ENCODE measurements around the gene BTRC. TPM values are rescaled to one million over a fixed set of nuclear protein-coding genes. Genes with fewer than 3 reads are reported as not detected.

The BTRC gene
- total RNA-seq, 1 experiment from 2014 or later: 19.4 TPM

- H3K4me1 Mint-ChIP-seq (ENCODE audit: insufficient read depth, unreplicated experiment): no peaks in the 10 kb centered on the region
- H3K4me3 Mint-ChIP-seq (ENCODE audit: unreplicated experiment): no peak overlapping the region
- TF ChIP-seq CTCF (IDR thresholded peaks at IDR 0.05; ENCODE audit: unreplicated experiment): no peak
- no peak for DNase-seq (ENCODE audit: unreplicated experiment)
- no peak overlapping the region for H3K27ac Mint-ChIP-seq (ENCODE audit: low read depth, unreplicated experiment)
- no TSS peak for BruUV-seq (replicated peaks)
- no peaks in the 10 kb centered on the region for H3K9me3 Mint-ChIP-seq (ENCODE audit: unreplicated experiment)
- CTCF ChIA-PET: interaction anchor here (0.6 kb wide), 1 partner anchor 289 kb away, joined by 3 read pairs; no protein-coding TSS in a partner anchor
- H3K36me3 Mint-ChIP-seq (ENCODE audit: insufficient read depth, unreplicated experiment): peaks cover 33% of the 10 kb centered on the region
- H3K27me3 Mint-ChIP-seq (ENCODE audit: insufficient read depth, unreplicated experiment): no peaks in the 10 kb centered on the region
- POLR2A ChIA-PET: no interaction called here
- intact Hi-C loops (cut with micrococcal nuclease): no loop called here
Measured at GRCh38 chr10:101550965-101551364, 197.0 kb downstream of the BTRC start.

- Mint-ChIP-seq H3K4me3 (ENCODE audit: unreplicated experiment) (no peak overlapping the region), H3K4me1 (ENCODE audit: insufficient read depth, unreplicated experiment) (no peaks in the 10 kb centered on the region), H3K9me3 (ENCODE audit: unreplicated experiment) (no peaks in the 10 kb centered on the region), H3K27ac (ENCODE audit: low read depth, unreplicated experiment) (peak overlapping the region; percentile 2), H3K36me3 (ENCODE audit: insufficient read depth, unreplicated experiment) (peaks cover 33% of the 10 kb centered on the region), H3K27me3 (ENCODE audit: insufficient read depth, unreplicated experiment) (no peaks in the 10 kb centered on the region)
- no TSS peak for BruUV-seq (replicated peaks)
- no peak for TF ChIP-seq CTCF (IDR thresholded peaks at IDR 0.05; ENCODE audit: unreplicated experiment)
- CTCF ChIA-PET: interaction anchor here (0.6 to 1.4 kb wide), 2 partner anchors 338 to 483 kb away, joined by 3 to 7 read pairs; no protein-coding TSS in a partner anchor
- intact Hi-C loops (cut with micrococcal nuclease): no loop called here
- no peak for DNase-seq (ENCODE audit: unreplicated experiment)
- POLR2A ChIA-PET: no interaction called here
Measured at GRCh38 chr10:101552442-101552841, 198.5 kb downstream of the BTRC start.

GRCh38 chr10:101557541-101557940 is 203.6 kb downstream of the BTRC start:
- BruUV-seq (replicated peaks): no TSS peak
- no peak for TF ChIP-seq CTCF (IDR thresholded peaks at IDR 0.05; ENCODE audit: unreplicated experiment)
- Mint-ChIP-seq H3K4me1 (ENCODE audit: insufficient read depth, unreplicated experiment) (peaks cover 11% of the 10 kb centered on the region), H3K27ac (ENCODE audit: low read depth, unreplicated experiment) (peak overlapping the region; percentile 93), H3K36me3 (ENCODE audit: insufficient read depth, unreplicated experiment) (peaks cover 20% of the 10 kb centered on the region), H3K4me3 (ENCODE audit: unreplicated experiment) (no peak overlapping the region), H3K27me3 (ENCODE audit: insufficient read depth, unreplicated experiment) (no peaks in the 10 kb centered on the region), H3K9me3 (ENCODE audit: unreplicated experiment) (no peaks in the 10 kb centered on the region)
- ChIA-PET CTCF (interaction anchor here (0.6 to 2.0 kb wide), 5 partner anchors 13 to 343 kb away, joined by 3 to 12 read pairs (median 4); no protein-coding TSS in a partner anchor), POLR2A (interaction anchor here (0.7 to 1.5 kb wide), 3 partner anchors 13 to 336 kb away, joined by 3 to 5 read pairs (median 3); no protein-coding TSS in a partner anchor)
- intact Hi-C loops (cut with micrococcal nuclease): no loop called here
- DNase-seq (ENCODE audit: unreplicated experiment): no peak

GRCh38 chr10:101558204-101558603 is 204.2 kb downstream of the BTRC start:
- H3K9me3 Mint-ChIP-seq (ENCODE audit: unreplicated experiment): no peaks in the 10 kb centered on the region
- peak overlapping the region; percentile 93 for H3K27ac Mint-ChIP-seq (ENCODE audit: low read depth, unreplicated experiment)
- BruUV-seq (replicated peaks): no TSS peak
- H3K4me3 Mint-ChIP-seq (ENCODE audit: unreplicated experiment): no peak overlapping the region
- H3K36me3 Mint-ChIP-seq (ENCODE audit: insufficient read depth, unreplicated experiment): peaks cover 15% of the 10 kb centered on the region
- H3K27me3 Mint-ChIP-seq (ENCODE audit: insufficient read depth, unreplicated experiment): no peaks in the 10 kb centered on the region
- intact Hi-C loops (cut with micrococcal nuclease): no loop called here
- POLR2A ChIA-PET: interaction anchor here (0.6 to 1.7 kb wide), 8 partner anchors 9 to 337 kb away, joined by 3 to 5 read pairs (median 4); partner anchors contain the start of genes DPCD and POLL
- no peak for TF ChIP-seq CTCF (IDR thresholded peaks at IDR 0.05; ENCODE audit: unreplicated experiment)
- H3K4me1 Mint-ChIP-seq (ENCODE audit: insufficient read depth, unreplicated experiment): peaks cover 11% of the 10 kb centered on the region
- CTCF ChIA-PET: interaction anchor here (0.9 to 2.2 kb wide), 3 partner anchors 12 to 344 kb away, joined by 3 to 12 read pairs (median 10); no protein-coding TSS in a partner anchor
- peak; percentile 78 for DNase-seq (ENCODE audit: unreplicated experiment)
